ENCODE results near the gene ALS2CL. TPM values are rescaled to one million over a fixed set of nuclear protein-coding genes. Genes with fewer than 3 reads are reported as not detected.
A peak's percentile ranks its signal among the peaks of the same experiment; 100 is the strongest.

Gene ALS2CL
- total and polyA plus RNA-seq, 2 experiments from 2014 or later: 14.4 to 15.2 TPM

- no peak overlapping the region for H2AFZ ChIP-seq
- H3K27ac ChIP-seq: peak overlapping the region; percentile 51
- H3K27me3 ChIP-seq: no peaks in the 10 kb centered on the region
- no peak for DNase-seq (ENCODE audit: low spot score)
- H3K4me3 ChIP-seq: no peak overlapping the region
- H3K9me3 ChIP-seq (ENCODE audit: low read depth): no peaks in the 10 kb centered on the region
- H3K79me2 ChIP-seq: no peaks in the 10 kb centered on the region
- 89% methylated on average over 6 of the region's 6 CpGs for WGBS (ENCODE audit: low lambda C conversion rate, missing lambda C conversion rate)
- H4K20me1 ChIP-seq (ENCODE audit: insufficient read depth, poor library complexity, severe bottlenecking): no peaks in the 10 kb centered on the region
- no peaks in the 10 kb centered on the region for H3K9me2 ChIP-seq (replicated peaks; ENCODE audit: insufficient read depth)
- no peaks in the 10 kb centered on the region for H3K36me3 ChIP-seq (replicated peaks; ENCODE audit: insufficient read depth, low read depth)
- H3K4me2 ChIP-seq: no peak overlapping the region
- TF ChIP-seq EZH2phosphoT487 (IDR thresholded peaks at IDR 0.05; ENCODE audit: low read depth, severe bottlenecking, unreplicated experiment): no peak
- TF ChIP-seq EZH2 (IDR thresholded peaks at IDR 0.05; ENCODE audit: borderline replicate concordance): no peak
- no peak for TF ChIP-seq CTCF (IDR thresholded peaks at IDR 0.05; ENCODE audit: poor library complexity)
- H3K4me1 ChIP-seq (ENCODE audit: insufficient read depth): peaks cover 17% of the 10 kb centered on the region
These were observed 33.5 kb downstream of the ALS2CL start for GRCh38 chr3:46660003-46660402.

GRCh38 chr3:46659285-46659684, 34.2 kb downstream of the ALS2CL start:
- no peaks in the 10 kb centered on the region for H3K36me3 ChIP-seq (replicated peaks; ENCODE audit: insufficient read depth, low read depth)
- TF ChIP-seq CTCF (IDR thresholded peaks at IDR 0.05; ENCODE audit: poor library complexity) (no peak), EZH2phosphoT487 (IDR thresholded peaks at IDR 0.05; ENCODE audit: low read depth, severe bottlenecking, unreplicated experiment) (no peak), EZH2 (IDR thresholded peaks at IDR 0.05; ENCODE audit: borderline replicate concordance) (no peak)
- peak overlapping the region; percentile 51 for H3K27ac ChIP-seq
- H3K4me2 ChIP-seq: no peak overlapping the region
- H3K9me3 ChIP-seq (ENCODE audit: low read depth): no peaks in the 10 kb centered on the region
- peaks cover 17% of the 10 kb centered on the region for H3K4me1 ChIP-seq (ENCODE audit: insufficient read depth)
- no peak overlapping the region for H3K4me3 ChIP-seq
- no peaks in the 10 kb centered on the region for H3K27me3 ChIP-seq
- DNase-seq (ENCODE audit: low spot score): no peak
- no peaks in the 10 kb centered on the region for H4K20me1 ChIP-seq (ENCODE audit: insufficient read depth, poor library complexity, severe bottlenecking)
- H2AFZ ChIP-seq: no peak overlapping the region
- H3K9me2 ChIP-seq (replicated peaks; ENCODE audit: insufficient read depth): no peaks in the 10 kb centered on the region
- 58% methylated on average over 8 of the region's 8 CpGs for WGBS (ENCODE audit: low lambda C conversion rate, missing lambda C conversion rate)
- no peaks in the 10 kb centered on the region for H3K79me2 ChIP-seq

- Histone ChIP-seq H3K9me2 (replicated peaks; ENCODE audit: insufficient read depth) (no peaks in the 10 kb centered on the region), H3K36me3 (replicated peaks; ENCODE audit: insufficient read depth, low read depth) (no peaks in the 10 kb centered on the region), H3K4me1 (ENCODE audit: insufficient read depth) (no peaks in the 10 kb centered on the region), H3K27me3 (no peaks in the 10 kb centered on the region), H3K4me3 (no peak overlapping the region), H4K20me1 (ENCODE audit: insufficient read depth, poor library complexity, severe bottlenecking) (no peaks in the 10 kb centered on the region), H2AFZ (no peak overlapping the region), H3K27ac (no peak overlapping the region), H3K79me2 (no peaks in the 10 kb centered on the region), H3K4me2 (no peak overlapping the region), H3K9me3 (ENCODE audit: low read depth) (no peaks in the 10 kb centered on the region)
- WGBS (ENCODE audit: low lambda C conversion rate, missing lambda C conversion rate): 79% methylated on average over 9 of the region's 9 CpGs
- TF ChIP-seq EZH2phosphoT487 (IDR thresholded peaks at IDR 0.05; ENCODE audit: low read depth, severe bottlenecking, unreplicated experiment) (no peak), EZH2 (IDR thresholded peaks at IDR 0.05; ENCODE audit: borderline replicate concordance) (no peak), CTCF (IDR thresholded peaks at IDR 0.05; ENCODE audit: poor library complexity) (no peak)
- no peak for DNase-seq (ENCODE audit: low spot score)
These were observed 36.5 kb downstream of the ALS2CL start for GRCh38 chr3:46656778-46657556.

All from hepatocyte (in vitro differentiated cells).